T47D (cell line): ENCODE results near the gene KIF18B.

Experiments
- DNase-seq, 2 experiments: peaks; one replicate each; pipeline versions ENCODE4 v3.0.0 to v3.0.0-alpha.2; 2011 to 2012; ENCODE audit warnings: low read depth in 1 of 2, low spot score in 1 of 2
- JUND ChIP-seq: IDR thresholded peaks from 2 replicates; pipeline ENCODE4 v1.6.1; 2012; ENCODE audit warnings: low read depth
- in situ Hi-C: cut with HindIII; loops from 2 replicates; pipeline ENCODE4 v1.10.0; 2016; ENCODE audit warnings: low sequenced_read_pairs, low pct_unique_long_range_greater_than_20kb

KIF18B gene

GRCh38 chr17:44927696-44928095 is 19.9 kb downstream of the KIF18B start:
- no peak for DNase-seq
- no peak for TF ChIP-seq JUND
- in situ Hi-C loops: no loop called here

GRCh38 chr17:44926821-44927525 is 20.6 kb downstream of the KIF18B start:
- no peak for DNase-seq
- no peak for TF ChIP-seq JUND
- in situ Hi-C loops: no loop called here

GRCh38 chr17:44925731-44926697 is 21.6 kb downstream of the KIF18B start:
- no peak for DNase-seq
- no peak for TF ChIP-seq JUND
- in situ Hi-C loops: no loop called here

GRCh38 chr17:44924107-44924544 is 23.4 kb downstream of the KIF18B start:
- peak; percentile 52 to 54 for DNase-seq
- in situ Hi-C loops: no loop called here
- no peak for TF ChIP-seq JUND

GRCh38 chr17:44922746-44923470 is 24.7 kb downstream of the KIF18B start:
- in situ Hi-C loops: no loop called here
- TF ChIP-seq JUND: no peak
- DNase-seq: no peak

- TF ChIP-seq JUND: no peak
- in situ Hi-C loops: no loop called here
- DNase-seq: no peak
Measured at GRCh38 chr17:44922136-44922535, 25.4 kb downstream of the KIF18B start.

- DNase-seq: no peak
- in situ Hi-C loops: no loop called here
- TF ChIP-seq JUND: no peak
Measured at GRCh38 chr17:44921122-44921882, 26.3 kb downstream of the KIF18B start.

- in situ Hi-C loops: no loop called here
- TF ChIP-seq JUND: no peak
- no peak for DNase-seq
Measured at GRCh38 chr17:44920565-44920940, 27.0 kb downstream of the KIF18B start.

- in situ Hi-C loops: no loop called here
- DNase-seq: peak; percentile 91 to 93
- TF ChIP-seq JUND: no peak
Measured at GRCh38 chr17:44919885-44920564, 27.5 kb downstream of the KIF18B start.

- no peak for DNase-seq
- TF ChIP-seq JUND: no peak
- in situ Hi-C loops: no loop called here
Measured at GRCh38 chr17:44919411-44919810, 28.2 kb downstream of the KIF18B start.

- no peak for DNase-seq
- no peak for TF ChIP-seq JUND
- in situ Hi-C loops: no loop called here
Measured at GRCh38 chr17:44918006-44918405, 29.6 kb downstream of the KIF18B start.
